ENCODE measurements around the gene BRD9.
A peak's percentile ranks its signal among the peaks of the same experiment; 100 is the strongest.
"Not testable (repeated sequence)": the region's sequence is repeated elsewhere in the genome, so short reads cannot be mapped to it uniquely, and the experiment has no call there.

Gene BRD9

GRCh38 chr5:892394-893136, at the start of gene BRD9, which contains the start of gene TRIP13:
TSS of gene BRD9 (minus strand) at chr5:892801. CDS start at chr5:892657, 144 bp downstream.
TSS of gene TRIP13 (plus strand) at chr5:892884. CDS start at chr5:892999, 115 bp downstream.
- peak; percentile 89 for DNase-seq (ENCODE audit: low spot score)

- DNase-seq (ENCODE audit: low spot score) = not testable (repeated sequence)
Measured at GRCh38 chr5:940741-941140, 48.1 kb upstream of the BRD9 start.

DNA sequence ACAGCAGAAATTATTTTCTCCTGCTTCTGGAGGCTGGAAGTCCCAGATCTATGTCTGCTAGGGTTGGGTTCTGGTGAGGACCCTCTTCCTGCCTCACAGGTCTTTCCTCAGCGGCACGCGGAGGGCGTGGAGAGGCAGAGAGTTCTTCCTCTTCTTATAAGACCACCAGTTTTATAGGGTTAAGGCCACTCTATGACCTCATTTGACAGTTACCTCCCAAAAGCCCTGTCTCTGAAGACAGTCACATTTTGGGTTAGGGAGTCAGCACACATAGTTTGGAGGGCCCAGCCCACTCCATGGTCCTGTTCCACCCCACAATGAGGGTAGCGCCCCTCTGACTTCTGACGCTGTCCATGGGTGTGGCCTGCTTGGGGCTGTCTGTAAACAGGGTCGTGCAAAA, 46.8 kb upstream of the BRD9 start:
- DNase-seq (ENCODE audit: low spot score) = no peak

- DNase-seq (ENCODE audit: low spot score) = no peak
Measured at GRCh38 chr5:937151-937924, 44.7 kb upstream of the BRD9 start.

DNA sequence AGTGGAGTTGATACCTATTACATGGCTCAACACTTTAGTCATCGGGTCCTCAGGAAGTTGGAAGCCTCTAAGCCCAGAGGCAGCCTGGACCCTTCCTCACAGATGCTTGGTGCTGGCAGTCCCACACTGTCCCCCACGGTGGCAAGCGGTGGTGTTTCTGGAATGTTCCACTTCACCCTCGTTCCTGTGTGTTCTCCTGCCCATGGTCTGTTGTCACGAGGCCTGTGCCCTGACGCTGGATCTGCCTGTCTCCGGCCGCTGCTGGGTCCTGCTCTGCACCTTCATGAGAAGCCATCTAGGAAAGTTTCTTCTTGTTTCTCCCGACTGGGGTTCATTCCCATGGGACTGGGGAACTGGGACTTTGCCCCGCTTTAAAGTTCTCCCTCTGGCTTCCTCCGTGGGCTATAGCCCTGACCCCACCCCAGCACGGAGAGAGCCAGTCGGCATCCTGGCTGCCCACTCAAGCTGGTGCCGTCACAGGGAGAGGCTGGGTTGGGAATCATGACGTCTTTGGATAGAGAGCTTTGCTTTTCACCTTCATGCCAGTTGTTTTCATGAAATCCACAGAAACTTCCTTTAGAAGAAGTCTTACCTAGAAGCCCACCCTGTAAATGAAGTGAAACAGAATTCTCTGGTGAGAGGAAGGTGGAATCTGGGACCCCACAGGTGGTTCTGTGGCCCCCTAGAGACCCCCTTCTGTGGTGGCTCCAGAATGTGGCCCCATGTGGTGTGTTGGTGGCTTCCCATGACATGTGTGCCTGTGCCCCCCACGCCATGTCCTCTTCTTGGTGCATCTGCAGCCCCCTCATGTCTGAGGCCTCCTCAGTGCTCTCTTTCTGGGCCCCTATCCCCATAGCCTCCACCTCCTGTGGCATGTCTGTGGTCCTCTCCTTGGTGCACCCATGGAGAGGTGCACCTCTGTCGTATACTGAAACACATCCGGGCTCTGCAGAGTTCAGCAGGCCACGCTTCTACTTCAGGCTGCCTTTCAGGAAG, 43.8 kb upstream of the BRD9 start:
- no peak for DNase-seq (ENCODE audit: low spot score)

- DNase-seq (ENCODE audit: low spot score) = no peak
Measured at GRCh38 chr5:935510-936084, 43.0 kb upstream of the BRD9 start.

DNA sequence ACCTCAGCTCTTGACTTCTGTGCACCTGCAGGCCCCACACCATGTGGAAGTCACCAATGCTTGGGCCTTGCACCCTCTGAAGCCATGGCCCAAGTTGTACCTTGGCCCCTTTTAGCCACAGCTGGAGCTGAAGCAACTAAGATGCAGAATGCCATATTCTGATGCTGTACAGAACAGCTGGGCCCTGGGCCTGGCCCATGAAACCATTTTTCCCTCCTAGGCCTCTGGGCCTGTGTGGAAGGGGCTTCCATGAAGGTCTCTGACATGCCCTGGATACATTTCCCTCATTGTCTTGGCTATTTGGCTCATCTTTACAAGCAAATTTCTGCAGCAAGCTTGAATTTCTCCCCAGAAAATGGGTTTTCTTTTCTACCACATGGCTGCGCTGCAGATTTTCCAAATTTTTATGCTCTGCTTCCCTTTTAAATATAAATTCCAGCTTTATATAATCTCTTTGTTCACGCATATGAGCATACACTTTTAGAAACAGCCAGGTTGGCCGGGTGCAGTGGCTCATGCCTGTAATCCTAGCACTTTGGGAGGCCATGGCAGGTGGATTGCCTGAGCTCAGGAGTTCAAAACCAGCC, 41.9 kb upstream of the BRD9 start:
- not testable (repeated sequence) for DNase-seq (ENCODE audit: low spot score)

DNA sequence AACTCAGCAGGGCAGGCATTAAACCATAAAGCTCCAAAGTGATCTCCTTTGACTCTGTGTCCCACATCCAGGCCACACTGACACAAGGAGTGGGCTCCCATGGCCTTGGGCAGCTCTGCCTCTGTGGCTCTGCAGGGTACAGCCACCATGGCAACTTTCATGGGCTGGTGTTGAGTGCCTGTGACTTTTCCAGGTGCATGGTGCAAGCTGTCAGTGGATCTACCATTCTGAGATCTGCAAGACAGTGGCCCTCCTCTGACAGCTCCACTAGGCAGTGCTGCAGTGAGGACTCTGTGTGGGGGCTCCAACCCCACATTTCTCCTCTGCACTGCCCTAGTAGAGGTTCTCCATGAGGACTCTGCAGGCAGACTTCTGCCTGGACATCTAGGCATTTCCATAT, 41.4 kb upstream of the BRD9 start:
- DNase-seq (ENCODE audit: low spot score) = not testable (repeated sequence)

GRCh38 chr5:933251-933861, 40.8 kb upstream of the BRD9 start:
- DNase-seq (ENCODE audit: low spot score) = no peak

GRCh38 chr5:932628-933250, 40.1 kb upstream of the BRD9 start:
- DNase-seq (ENCODE audit: low spot score) = no peak

GRCh38 chr5:932151-932627, 39.6 kb upstream of the BRD9 start:
- DNase-seq (ENCODE audit: low spot score) = no peak

GRCh38 chr5:931570-932145, 39.1 kb upstream of the BRD9 start:
- no peak for DNase-seq (ENCODE audit: low spot score)

DNA sequence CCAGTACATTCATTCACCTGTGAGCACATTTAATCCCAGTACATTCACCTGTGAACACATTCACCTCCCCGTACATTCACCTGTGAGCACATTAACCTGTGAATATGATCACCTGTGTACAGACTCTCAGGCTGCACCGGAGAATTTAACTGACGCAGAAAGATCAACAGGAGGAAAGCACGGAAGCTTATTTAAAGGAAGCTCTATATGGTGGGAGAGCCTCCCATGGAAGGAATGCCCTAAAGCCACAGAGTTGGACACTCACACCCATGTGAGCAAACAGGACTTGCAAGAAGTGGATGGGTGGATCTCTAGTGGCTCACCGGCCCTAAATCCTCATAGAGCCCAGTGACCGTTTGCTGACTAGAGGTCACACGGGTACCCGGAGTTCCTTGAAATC, 38.3 kb upstream of the BRD9 start:
- DNase-seq (ENCODE audit: low spot score) = no peak

DNA sequence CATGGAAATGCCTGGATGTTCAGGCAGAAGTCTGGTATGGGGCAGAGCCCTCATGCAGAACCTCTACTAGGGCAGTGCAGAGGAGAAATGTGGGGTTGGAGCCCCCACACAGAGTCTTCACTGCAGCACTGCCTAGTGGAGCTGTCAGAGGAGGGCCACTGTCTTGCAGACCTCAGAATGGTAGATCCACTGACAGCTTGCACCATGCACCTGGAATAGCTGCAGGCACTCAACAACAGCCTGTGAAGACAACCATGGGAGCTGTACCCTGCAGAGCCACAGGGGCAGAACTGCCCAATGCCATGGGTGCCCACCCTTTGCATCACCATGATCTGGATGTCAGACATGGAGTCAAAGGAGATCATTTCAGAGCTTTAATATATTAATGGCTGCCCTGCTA, 37.0 kb upstream of the BRD9 start:
- no peak for DNase-seq (ENCODE audit: low spot score)

GRCh38 chr5:929182-929581, 36.6 kb upstream of the BRD9 start:
- not testable (repeated sequence) for DNase-seq (ENCODE audit: low spot score)

GRCh38 chr5:927172-928015, 34.8 kb upstream of the BRD9 start:
- DNase-seq (ENCODE audit: low spot score) = no peak

GRCh38 chr5:926417-927171, 34.0 kb upstream of the BRD9 start:
- DNase-seq (ENCODE audit: low spot score) = no peak

DNA sequence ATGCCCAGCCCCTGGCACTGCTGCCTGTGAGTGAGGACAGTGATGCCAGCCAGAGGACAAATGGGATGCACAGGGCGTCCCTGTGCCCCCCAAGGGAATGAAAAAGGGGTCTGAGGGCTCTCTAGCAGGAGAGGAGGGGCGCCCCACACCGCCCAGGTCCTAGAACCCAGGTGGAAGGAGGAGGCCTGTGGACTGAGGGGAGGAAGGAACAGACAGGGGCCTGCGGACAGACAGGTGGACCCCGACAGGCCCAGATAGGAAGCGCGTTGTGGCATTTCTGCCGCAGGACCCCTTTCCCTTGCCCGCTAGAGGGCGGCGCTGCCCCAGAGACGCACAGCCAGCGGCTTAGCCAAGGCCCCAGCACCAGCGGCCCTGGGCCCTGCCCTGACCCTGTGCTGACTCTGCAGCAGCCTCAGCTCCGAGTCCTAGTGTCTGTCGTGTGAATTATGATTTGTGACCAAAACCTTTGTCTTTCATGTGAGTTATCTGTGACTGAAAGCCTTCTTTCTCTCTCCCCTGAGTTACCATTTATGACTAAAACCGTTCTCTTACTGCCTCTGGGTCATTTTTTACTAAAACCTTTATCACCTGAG, 30.8 kb upstream of the BRD9 start:
- DNase-seq (ENCODE audit: low spot score) = peak; percentile 63
